H1 (cell line): ENCODE results near the gene PCF11. TPM values are rescaled to one million over a fixed set of nuclear protein-coding genes. Genes with fewer than 3 reads are reported as not detected.

ENCODE experiments used
- BRCA1 ChIP-seq: IDR thresholded peaks from 2 replicates; pipeline ENCODE4 v1.6.1; 2012; ENCODE audit warnings: low read depth, low read length, improper control_type of control experiment
- CHD7 ChIP-seq: fragments of 300-600 bp; sonication (generic); IDR thresholded peaks from 2 replicates; pipeline ENCODE4 v1.7.1; 2012; ENCODE audit warnings: low read length, moderate library complexity, mild to moderate bottlenecking, inconsistent platforms; ENCODE audit not compliant: insufficient replicate concordance
- EZH2 ChIP-seq: fragments of 200-600 bp; sonication (generic); IDR thresholded peaks from 2 replicates; pipeline ENCODE4 v1.7.1; 2012; ENCODE audit warnings: low read depth, mild to moderate bottlenecking, moderate library complexity, low read length, inconsistent platforms; ENCODE audit not compliant: severe bottlenecking
- KDM5A ChIP-seq: fragments of 200-600 bp; IDR thresholded peaks from 2 replicates; pipeline ENCODE4 v1.7.1; 2012; ENCODE audit warnings: mild to moderate bottlenecking, low read length, inconsistent platforms, mixed read lengths
- MAX ChIP-seq: IDR thresholded peaks from 2 replicates; pipeline ENCODE4 v1.6.1; 2012; ENCODE audit warnings: inconsistent platforms
- SAP30 ChIP-seq: fragments of 300-600 bp; sonication (generic); IDR thresholded peaks from 2 replicates; pipeline ENCODE4 v1.7.1; 2012; ENCODE audit warnings: low read length, moderate library complexity, mild to moderate bottlenecking, inconsistent platforms; ENCODE audit not compliant: insufficient read depth, insufficient replicate concordance
- SIRT6 ChIP-seq: IDR thresholded peaks from one replicate; pipeline ENCODE4 v1.7.1; 2012; ENCODE audit warnings: low read length, inconsistent platforms
- SP2 ChIP-seq: IDR thresholded peaks from 2 replicates; pipeline ENCODE4 v1.6.1; 2012; ENCODE audit warnings: mild to moderate bottlenecking, low read length, inconsistent platforms
- polyA plus RNA-seq, 7 experiments: library from polyadenylated mRNA; depleted of rRNA in 3 of 7; stranded (reverse) in 5 of 7; unstranded in 2 of 7; fragments of >200 nt in 5 of 7; fragments of 200-250 nt in 2 of 7; gene quantifications; 1 replicate in 5 of 7; 2 replicates in 1 of 7; 4 replicates in 1 of 7; pipeline versions ENCODE4 v1.2.1 to v1.2.3, GENCODE V29; 2011 to 2013; ENCODE audit warnings: missing spikeins in 2 of 7, mixed read lengths in 2 of 7
- total RNA-seq: library from RNA; stranded (reverse); fragmentation: NEBNext Ultra II Directional; extraction: Animal tissue kit (Norgen Biotek cat#: 25700); gene quantifications from 2 replicates; pipeline ENCODE4 v1.2.1, GENCODE V29; 2021

The PCF11 gene
- total and polyA plus RNA-seq, 2 of the 8 experiments (the other 6 are each of a cell fraction or from before 2014, with no cell fraction given), result 25.1 to 47.7 TPM

GRCh38 chr11:83152264-83152663 is 4.7 kb upstream of the PCF11 start (continued):
- TF ChIP-seq CHD7 (no peak), KDM5A (no peak), BRCA1 (no peak), MAX (no peak), SAP30 (no peak), SP2 (no peak), EZH2 (no peak), SIRT6 (no peak)
